CD1c-positive myeloid dendritic cell (primary cell): ENCODE measurements around the gene PNPLA2.

Source experiments
- DNase-seq: peaks from one replicate; pipeline ENCODE4 v3.0.0-alpha.2; 2016; ENCODE audit errors: extremely low spot score

Gene PNPLA2

DNA sequence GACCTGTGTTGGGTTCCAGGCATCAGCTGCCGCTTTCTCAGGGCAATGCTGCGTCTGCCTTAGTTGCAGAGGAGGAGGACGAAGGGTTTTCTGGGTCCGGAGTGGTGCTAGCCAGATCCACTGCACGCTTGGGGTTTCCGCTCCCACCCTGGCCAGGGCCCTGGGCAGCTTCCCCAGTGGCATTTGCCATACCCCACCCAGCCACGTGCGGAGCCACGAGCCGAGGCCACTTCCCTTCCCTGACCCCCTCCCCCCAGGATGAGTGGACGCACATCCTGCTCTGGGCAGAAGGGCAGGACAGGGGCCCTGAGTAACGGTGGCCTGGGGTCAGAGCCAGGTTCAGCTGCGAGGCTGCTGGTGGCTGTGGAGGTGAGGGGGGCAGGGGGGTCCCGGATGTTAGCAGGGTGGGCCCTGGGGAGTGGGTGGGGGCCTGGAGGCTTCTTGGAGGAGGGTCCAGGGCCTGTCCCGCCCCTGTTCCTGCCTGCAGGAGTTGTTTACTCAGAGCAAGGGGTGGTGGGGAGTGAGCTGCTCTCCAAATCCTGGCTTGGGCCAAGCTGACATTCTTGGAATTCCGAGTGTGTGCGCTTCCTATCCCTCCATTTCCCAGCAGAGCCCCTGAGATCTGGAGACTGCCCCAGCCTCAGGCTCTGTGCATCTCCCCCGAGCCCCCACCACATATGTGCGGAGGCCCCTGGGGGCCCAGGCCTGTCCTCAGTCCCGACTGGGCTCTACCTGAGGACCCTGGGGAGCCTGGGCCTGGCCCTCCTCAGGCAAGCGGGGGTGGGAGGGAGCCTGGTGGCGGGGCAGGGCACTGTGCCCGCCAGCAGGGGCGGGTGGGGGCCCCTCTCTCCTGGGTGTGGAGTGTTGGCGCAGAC lies 25.3 kb downstream of the PNPLA2 start:
- peak; percentile 75 for DNase-seq

DNA sequence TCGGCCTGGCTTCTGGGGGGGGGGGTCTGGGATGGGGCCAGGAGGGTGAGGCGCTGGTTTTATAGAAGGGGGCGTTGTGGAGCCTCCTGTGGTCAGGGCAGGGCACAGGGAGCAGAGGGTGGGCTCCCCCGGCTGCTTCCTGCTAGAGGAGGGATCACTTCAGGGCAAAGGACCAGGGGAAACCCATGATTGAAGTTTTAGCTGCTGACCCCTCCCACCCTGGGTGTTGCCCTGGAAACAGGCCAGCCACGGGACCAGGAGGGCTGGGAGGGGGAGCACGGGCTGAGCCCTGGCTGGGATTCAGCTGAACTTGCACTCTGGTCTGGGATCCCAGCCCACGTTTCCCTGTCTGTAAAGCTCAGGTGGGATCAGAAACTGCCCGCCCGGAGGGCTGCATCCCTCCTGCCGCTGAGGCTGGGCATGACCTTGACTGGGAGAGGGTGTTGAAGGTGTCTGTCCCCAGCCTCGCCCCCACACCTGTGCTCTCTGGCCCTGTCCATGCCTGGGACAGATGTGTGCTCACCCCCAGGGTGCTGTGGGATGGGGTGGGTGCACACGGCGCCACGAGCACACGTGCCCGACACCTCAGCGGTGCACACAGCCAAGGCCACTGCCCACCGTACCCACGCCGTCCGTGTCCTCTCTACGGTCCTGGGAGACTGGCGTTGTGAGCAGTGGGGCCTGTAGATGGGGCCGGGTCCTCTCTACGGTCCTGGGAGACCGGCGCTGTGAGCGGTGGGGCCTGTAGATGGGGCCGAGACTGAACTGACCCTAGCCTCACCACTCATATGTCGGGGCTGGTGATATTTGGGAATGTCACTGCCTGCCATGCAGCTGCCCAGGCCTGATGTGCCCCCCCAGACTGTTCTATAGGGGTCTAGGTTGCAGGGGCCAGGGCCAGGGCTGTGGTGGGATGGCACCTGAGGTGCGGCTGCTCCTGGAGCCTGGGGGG lies 26.3 kb downstream of the PNPLA2 start:
- peak; percentile 53 for DNase-seq

DNA sequence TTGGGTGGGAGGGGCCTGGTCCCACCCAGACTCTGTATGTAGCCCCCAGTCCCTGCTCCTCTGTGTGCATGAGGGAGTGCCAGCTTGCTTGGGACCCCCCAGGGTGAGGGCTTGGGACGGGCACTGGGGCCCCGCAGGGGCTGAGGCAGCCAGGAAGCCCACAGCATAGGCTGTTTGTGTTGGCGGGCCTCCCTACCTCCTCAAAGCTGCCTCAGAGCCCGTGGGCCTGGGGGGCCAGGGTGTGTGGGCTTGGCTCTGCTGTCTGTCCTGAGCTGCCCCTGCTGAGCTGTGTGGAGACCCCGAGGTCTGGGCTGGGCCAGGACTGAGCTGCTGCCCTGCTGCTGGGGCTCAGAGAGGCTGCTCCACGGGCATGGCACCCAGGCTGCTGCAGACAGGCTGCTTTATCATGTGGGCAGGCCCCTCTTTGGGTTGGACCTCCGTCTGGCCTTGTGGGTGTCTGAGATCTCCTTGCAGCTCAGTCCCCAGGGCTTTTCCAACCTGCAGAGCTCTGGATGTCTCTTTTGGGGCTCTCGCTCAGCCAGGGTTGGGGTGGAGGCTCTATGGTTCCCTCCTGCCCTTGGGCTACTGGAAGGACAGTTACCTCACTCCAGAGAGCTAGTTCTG lies 27.3 kb downstream of the PNPLA2 start:
- no peak for DNase-seq

DNA sequence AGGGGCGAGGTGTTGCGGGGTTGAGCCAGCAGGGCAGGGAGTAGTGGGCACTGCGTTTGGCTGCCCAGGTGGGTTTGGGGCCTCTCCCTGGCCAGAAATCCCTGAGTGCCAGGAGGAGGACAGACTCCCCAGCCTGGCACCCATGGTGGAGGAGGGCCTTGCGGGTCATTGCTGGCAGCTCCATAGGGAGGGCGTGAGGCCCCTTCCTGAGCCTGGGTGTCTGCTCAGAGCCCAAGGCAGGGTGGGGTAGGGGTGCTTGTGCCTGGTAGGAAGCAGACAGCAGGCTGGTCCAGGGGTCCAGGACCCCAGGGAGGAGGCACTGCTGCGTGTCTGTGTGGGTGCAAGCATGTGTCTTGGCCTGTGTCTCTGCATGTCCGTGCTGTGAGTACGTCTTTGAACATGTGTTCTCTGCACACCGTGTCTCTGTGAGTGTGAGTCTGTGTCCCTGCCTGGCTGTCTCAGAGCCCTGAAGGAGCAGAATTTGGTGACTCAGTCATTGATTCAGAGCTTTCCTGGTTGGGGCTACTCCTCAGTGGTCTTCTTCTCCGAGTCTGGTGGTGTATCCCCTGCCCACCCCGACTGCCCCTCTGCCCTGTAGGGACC lies 27.9 kb downstream of the PNPLA2 start:
- DNase-seq: no peak

DNA sequence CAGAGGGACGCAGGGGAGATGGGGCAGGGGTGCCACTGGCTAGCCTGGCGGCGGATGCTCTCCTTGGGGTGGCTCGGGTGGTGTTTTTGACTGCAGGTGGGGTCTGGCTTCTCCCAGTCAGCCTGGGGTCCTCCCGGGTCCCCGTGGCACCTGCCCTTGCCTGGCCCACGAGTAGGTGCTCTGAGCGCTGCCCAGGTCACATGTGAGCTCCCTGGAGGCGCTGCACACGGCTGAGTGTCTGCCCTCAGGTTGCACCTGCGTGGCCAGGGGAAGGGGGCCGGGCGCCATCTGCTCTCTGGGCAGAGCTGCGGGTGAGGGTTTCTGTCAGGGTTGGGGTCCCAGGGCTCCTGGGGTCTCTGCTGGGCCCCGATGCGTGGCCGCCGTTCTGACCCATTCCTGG lies 29.2 kb downstream of the PNPLA2 start:
- no peak for DNase-seq

DNA sequence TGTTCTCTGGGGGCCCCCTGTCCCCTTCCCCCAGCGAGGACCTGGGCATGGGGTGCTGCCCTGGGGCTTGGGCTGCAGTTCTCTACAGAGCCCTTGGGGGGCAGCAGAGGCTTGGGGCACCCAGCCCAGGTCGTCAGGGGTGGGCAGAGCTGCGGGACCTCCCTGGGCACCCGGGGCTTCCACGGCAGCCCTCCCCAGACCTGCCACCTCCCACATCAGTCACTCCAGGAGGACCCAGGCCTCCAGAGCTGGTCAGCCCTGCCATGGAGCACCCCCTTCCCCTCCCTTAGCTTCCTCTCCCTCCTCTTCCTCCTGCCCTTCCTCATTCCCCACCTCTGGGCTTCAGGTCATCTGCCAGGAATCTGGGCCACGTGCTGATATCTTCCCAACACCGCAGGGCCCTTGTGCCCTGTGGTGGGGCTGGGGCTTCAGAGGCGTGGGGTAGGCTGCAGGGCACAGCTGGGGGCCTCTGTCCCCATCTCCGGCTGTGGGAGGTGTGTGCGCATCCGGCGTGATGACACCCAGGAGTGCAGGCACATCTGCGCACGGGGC lies 29.7 kb downstream of the PNPLA2 start:
- DNase-seq: peak; percentile 55

DNA sequence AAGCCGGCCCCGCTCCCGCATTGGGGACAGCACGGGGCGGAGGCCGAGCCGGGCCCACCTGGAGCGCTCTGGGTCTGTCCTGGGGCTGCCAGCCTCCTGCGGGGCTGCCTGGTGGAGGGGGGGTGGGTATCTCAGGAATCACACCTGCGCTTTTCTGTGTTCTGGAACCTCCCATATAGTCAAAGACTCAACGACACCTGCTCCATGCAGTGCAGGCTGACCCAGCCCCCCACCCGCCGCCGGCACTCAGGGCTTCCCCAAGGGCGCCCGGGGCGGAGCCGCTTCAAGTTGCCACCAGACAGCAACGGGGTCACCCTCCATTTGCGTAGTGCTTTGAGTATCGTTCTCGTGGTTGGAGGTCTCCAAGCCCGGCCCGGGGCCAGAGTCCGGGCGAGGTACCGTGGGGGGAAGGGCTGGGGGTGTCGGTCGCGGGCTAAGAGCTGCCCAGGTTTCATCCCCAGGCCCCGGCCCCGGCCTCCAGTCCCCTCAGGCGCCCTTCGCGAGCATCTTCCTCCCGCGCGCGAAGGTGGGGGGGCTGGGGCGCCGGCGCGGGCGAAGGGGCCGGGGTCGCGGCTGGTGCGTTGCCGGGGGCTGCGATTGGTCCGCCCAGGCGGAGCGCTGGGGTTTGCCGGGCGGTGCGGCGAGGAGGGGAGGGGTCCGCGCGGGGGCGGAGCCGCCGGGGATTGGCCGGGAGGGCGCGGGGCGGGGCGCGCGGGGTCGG lies 30.6 kb downstream of the PNPLA2 start:
- no peak for DNase-seq

DNA sequence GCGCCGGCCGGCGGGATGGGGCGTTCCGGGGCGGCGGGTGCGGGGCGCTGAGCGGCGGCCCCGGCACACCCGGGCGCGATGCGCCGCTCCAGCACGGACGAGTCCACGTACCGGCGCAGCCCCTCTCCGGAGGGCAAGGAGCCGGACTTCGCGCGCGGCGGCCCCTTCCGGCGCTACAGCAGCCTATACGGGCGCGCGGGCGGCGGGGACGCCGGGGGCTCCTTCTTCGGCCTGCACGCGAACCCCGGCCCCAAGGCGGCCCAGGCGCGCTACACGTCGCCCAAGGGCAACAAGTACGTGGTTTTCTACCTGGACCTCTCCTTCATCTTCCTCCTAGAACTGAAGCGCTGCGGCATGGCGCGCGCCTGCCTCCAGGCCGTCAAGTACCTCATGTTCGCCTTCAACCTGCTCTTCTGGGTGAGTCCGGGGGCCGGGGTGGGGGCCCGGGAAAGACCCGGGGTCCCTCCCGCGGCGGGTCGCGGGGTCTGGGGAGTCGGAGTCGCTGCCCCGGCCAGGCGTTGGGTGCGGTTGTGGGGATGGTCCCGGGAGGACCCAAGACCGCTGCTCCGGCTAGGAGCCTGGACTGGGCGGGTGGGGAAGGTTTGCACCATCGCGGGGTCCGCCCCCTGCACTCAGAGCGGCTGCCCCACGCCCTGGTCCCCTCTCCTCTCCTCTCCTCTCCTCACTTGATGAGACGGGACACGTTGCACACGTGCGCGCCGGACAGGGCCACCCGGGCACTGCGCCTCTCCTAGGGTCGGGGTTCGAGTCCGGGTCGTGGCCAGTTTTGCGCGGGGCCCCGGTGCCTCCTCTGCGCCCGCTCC lies 31.4 kb downstream of the PNPLA2 start:
- no peak for DNase-seq

DNA sequence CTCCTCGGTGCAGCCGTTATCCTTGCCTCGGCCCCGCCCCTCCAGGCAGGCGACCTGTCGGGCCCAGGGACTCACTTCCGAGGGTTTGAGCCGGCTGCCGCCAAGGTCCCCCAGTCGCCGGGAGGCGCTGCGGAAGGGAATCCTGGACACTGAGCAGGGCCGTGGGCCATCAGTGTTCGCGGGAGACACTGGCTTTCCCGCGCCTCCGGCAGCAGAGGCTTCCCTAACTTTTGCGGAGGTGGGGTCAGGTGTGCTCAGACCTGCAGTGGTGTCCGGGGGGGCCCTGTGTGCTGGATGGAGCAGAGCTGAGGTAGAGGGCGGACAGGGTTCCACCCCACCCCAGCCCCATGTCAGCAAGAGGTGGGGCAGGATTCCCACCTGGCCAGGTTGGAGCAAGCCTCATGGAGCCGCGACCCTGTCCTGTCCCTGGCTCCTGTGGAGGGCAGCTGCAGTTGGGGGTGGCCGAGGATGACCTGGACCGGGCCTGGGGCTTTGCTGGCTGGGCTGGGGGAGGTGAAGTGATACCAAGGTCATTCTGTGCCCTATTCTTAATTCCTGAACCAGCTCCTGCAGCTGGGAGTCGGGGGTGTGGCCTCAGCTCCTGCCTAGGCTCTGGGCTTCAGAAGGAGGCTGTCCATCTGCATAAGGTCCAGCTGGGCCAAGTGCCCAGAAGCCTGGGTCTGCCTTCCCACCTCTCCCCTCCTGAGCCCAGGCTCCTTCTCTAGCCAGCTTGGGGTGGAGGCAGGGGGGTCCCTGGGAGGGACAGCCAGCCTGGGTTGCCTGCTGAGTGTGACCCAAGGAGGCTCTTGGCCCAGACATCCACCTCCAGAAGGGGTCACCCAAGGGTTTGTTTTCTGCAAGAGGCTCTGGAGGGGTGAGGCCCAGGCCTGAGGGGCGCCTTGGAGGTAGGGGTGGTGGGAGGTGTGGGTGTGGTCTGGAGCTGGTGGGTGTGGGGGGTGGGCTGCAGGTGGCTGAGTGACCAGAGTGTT lies 32.4 kb downstream of the PNPLA2 start:
- no peak for DNase-seq

DNA sequence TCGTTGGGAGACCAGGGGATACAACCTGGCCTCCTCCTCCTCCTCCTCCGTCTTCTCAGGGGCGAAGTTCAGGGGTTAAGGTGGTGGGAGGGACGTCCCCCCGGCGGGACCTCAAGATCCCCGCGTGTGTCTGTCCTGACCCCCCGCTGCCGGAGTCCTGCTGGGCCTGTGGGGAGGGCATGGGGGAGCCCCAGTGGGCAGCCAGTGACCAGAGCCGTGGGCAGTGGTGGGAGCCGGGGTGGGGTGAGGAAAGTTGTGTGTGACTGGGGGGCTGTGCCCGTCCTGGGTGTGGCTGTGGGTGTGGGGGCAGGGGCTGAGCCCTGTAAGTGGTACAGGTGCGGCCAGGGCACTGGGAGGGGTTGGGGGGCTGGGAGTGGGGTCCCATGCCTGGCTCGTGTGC lies 34.0 kb downstream of the PNPLA2 start:
- DNase-seq: no peak

DNA sequence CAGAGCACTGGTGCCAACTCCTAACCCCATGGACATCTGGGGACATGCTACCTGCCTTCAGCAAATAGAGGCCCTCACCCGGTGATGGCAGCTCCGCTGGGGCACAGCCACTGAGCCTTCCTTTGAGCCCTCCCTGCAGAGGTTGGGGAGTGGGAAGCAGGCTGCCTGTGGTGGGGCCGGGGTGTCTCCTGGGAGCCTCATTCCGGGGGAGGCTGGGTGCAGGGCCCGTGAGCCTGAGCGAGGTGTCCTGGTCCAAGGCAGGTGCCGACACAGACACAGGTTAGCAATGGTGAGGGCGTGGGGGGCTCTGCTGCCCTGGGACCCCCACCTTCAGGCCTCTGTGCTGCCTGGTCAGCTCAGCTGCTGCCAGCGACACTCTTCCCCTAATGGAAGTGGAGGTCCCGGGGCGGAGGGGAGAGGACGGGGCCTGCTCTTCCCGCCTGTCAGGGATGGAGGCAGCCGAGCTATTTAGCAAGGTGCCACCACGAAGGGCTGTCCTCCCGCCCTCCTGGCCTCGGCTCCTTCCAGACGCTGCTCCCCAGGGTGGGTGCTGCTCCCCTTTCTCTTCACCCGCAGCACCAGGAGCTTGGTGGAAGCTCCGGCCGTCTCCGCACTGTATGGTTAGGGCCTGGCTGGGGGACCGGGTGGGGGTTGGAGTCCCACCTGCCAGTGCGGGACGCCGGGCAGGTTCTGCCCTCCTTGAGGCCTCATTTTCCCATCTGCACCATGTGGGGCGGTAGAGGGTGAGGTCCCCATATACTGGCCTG lies 35.2 kb downstream of the PNPLA2 start:
- no peak for DNase-seq

DNA sequence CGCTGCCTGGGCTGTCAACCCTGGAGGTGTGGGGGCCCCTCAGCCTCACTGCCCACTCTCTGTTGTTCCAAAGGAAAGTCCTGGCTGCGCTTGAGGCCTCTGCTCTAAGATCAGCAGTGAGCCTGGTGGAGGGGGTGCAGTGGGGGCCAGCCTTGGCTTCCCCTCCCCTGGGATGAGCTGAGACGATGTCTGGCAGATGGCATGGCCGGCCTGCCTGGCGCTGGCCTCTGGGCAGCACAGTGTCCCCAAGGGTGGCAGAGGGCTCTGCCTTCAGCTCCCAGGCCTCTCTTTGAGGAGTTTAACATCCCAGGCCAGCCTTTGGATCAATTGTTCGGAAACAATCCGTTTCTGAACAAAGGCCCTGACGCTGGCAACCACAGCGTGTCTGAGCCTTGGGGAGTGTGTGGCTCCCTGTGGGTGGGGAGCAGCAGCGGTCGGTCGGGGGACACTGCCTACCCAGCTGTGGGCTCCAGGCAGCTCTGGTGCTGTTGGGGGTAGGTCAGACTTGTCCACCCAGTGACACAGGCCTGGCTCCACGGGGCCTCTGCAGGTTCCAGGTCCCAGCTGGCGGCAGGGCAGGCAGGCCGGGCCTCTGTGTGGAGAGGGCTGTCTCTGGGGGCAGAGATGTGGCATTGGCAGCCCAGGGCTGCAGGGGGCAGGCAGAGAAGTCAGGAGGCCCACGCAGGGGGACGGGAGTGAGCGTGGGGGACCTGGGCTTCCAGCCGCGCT lies 36.1 kb downstream of the PNPLA2 start:
- DNase-seq: no peak

DNA sequence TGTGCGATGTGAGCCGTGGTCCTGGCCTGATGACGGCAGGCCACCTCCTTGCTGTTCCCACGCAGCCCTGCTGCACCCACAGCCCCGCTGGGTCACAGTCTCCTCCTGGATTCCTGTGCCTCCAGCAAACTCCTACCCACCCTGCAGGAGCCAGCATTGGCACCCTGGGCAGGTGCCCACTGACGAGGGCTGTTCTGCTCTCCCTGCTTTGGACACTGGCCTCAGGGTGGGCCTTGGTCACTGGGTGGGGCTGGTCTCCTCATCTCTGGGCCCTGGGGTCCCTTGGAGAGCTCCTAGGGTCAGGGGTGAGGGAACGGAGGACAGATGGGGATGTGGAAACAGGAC lies 36.6 kb downstream of the PNPLA2 start:
- no peak for DNase-seq

DNA sequence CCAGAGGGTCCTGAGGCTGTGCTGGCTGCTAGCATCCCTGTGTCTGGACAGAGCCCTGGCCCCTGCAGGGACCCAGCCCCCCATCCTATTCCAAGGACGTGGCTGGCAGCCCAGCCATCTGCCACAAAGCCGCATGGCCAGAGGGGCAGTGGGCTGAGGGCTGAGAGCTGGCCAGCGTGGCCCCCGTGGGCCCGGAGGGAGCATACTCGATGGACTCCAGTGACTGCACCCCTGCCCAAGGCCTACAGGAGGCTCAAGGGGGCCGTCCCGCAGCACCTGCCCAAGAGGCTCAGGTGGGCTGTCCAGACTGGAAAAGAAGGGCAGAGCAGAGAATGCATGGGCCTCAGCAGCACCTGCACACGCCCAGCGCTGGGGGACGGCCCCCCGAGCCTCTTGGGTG lies 37.1 kb downstream of the PNPLA2 start:
- no peak for DNase-seq

DNA sequence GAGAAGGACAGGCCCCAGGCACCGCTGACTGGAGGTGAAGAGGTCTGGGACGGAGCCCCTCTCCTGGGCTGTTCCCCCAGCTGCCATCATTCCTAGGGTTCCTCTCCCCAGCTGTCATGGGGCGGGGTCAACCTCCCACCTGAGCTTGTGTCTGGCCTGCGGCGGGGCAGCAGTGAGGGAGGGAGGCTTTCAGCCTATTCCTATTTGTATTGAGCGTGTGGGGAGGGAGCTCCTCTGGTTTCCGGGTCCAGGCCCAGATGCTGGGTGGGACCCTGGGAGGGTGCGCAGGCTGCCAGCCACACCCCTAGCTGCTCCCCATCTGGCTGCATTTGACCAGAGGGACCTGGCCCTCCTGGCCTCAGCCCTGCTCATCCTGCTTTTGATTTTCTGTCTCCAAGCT lies 37.7 kb downstream of the PNPLA2 start:
- DNase-seq: no peak

DNA sequence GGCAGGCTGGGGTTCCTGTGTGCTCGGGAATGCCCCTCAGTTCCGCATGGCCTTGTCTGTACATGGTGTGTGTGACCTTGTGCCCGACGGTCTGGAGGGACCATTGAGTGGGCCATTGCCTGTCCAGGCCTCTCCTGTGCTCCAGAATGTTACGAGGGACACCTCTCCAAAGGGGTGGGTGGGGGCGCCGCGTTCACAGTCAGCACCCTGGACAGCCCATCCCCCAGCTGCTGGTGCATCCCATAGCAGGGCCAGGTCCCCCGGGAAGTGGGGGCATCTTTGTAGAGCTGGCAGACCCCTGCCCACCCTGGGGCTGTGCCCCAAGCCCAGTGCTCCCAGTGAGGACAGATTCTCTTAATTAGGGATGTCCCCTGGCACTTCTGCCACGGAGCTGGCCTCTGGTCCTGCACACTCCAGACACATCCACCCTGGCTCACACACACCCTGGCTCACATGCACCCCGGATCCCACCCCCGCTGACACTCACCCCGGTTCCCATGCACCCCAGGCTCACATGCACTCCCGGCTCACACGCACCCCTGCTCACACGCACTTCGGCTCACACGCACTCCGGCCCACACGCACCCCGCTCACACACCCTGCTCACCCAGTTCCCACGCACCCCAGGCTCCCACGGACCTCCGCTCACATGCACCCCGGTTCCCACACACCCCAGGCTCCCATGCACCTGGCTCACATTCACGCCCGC lies 39.5 kb downstream of the PNPLA2 start:
- DNase-seq: no peak
